GM18951 (cell line): ENCODE data around the gene SS18L1.
"Not testable (repeated sequence)": the region's sequence is repeated elsewhere in the genome, so short reads cannot be mapped to it uniquely, and the experiment has no call there.

Experiments used
- POLR2A ChIP-seq: IDR thresholded peaks from 4 replicates; pipeline ENCODE4 v1.6.1; 2011; ENCODE audit warnings: mild to moderate bottlenecking; ENCODE audit not compliant: insufficient read length, insufficient read depth; ENCODE audit errors: extremely low read depth
- in situ Hi-C: fragments of 300-500 bp; cut with MboI; formaldehyde crosslinking; loops from one replicate; pipeline ENCODE4 v1.12.0; 2022; ENCODE audit warnings: low sequenced_read_pairs, mixed read lengths, inconsistent platforms; ENCODE audit not compliant: unreplicated experiment

The SS18L1 gene

GRCh38 chr20:62137478-62138203 is 5.9 kb upstream of the SS18L1 start:
- TF ChIP-seq POLR2A = no peak
- in situ Hi-C loops = no loop called here

GRCh38 chr20:62138204-62138543 is 5.4 kb upstream of the SS18L1 start:
- in situ Hi-C loops = no loop called here
- no peak for TF ChIP-seq POLR2A

GRCh38 chr20:62138912-62139311 is 4.7 kb upstream of the SS18L1 start:
- in situ Hi-C loops = no loop called here
- no peak for TF ChIP-seq POLR2A

- in situ Hi-C loops = no loop called here
- TF ChIP-seq POLR2A = no peak
Measured at GRCh38 chr20:62139636-62140035, 3.9 kb upstream of the SS18L1 start.

- in situ Hi-C loops = no loop called here
- no peak for TF ChIP-seq POLR2A
Measured at GRCh38 chr20:62141043-62141396, 2.5 kb upstream of the SS18L1 start.

GRCh38 chr20:62141397-62142251 is 1.9 kb upstream of the SS18L1 start:
- TF ChIP-seq POLR2A = no peak
- in situ Hi-C loops = no loop called here

GRCh38 chr20:62142252-62143080 is 1.1 kb upstream of the SS18L1 start:
- TF ChIP-seq POLR2A = no peak
- in situ Hi-C loops = no loop called here

- peak; percentile 27 for TF ChIP-seq POLR2A
- in situ Hi-C loops = no loop called here
Measured at GRCh38 chr20:62143957-62144825, 622 bp downstream of the SS18L1 start.

- in situ Hi-C loops = no loop called here
- no peak for TF ChIP-seq POLR2A
Measured at GRCh38 chr20:62145688-62146018, 2.1 kb downstream of the SS18L1 start.

GRCh38 chr20:62146019-62146755 is 2.6 kb downstream of the SS18L1 start:
- TF ChIP-seq POLR2A = no peak
- in situ Hi-C loops = no loop called here

GRCh38 chr20:62147125-62147524 is 3.6 kb downstream of the SS18L1 start:
- no peak for TF ChIP-seq POLR2A
- in situ Hi-C loops = no loop called here

- no peak for TF ChIP-seq POLR2A
- in situ Hi-C loops = no loop called here
Measured at GRCh38 chr20:62147528-62147927, 4.0 kb downstream of the SS18L1 start.

GRCh38 chr20:62148383-62148782 is 4.8 kb downstream of the SS18L1 start:
- in situ Hi-C loops = not testable (repeated sequence)
